Glomerular visceral epithelial cell (primary cell): ENCODE measurements around the gene AFF1.
A peak's percentile ranks its signal among the peaks of the same experiment; 100 is the strongest.

Experiments
- DNase-seq: peaks from one replicate; pipeline ENCODE4 v3.0.0-alpha.2; 2016; ENCODE audit errors: extremely low spot score

AFF1 gene

DNA sequence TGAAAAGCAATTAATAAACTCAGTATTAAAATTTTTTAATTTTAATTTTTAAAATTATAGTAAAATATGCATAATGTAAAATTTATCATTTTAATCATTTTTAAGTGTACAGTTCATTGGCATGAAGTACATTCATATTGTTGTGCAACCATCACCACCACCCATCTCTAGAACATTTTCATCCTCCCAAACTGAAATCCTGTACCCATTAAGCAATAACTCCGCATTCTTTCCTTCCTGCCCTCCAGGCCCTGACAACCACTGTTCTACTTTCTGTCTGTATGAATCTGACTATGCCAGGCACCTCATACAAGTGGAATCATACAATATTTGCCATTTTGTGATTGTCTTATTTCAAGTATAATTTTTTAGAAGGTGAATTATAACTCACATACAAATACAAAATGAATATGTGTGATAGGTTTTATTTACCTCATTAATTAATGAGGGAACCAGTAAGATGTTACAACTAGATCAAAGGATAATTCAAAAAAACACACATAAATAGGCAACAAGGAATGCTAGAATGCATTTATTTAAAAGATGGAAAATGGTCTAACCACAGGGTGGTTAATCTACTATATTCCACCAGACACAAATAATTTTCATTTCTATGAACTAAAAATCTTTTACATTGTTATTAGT is 13.1 kb upstream of the AFF1 start:
- no peak for DNase-seq

DNA sequence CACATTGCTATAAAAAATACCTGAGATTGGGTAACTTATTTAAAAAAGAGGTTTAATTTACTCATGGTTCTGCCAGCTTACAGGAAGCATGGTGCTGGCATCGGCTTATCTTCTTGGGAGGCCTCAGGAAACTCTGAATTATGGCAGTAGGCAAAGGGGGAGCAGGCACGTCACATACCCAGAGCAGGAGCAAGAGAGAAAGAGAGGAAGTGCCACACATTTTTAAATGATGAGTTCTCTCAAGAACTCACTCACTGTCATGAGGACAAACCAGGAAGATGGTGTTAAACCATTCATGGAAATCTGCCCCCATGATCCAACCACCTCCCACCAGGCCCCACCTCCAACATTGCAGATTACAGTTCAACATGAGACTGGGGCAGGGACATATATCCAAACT is 10.0 kb upstream of the AFF1 start:
- peak; percentile 77 for DNase-seq

DNA sequence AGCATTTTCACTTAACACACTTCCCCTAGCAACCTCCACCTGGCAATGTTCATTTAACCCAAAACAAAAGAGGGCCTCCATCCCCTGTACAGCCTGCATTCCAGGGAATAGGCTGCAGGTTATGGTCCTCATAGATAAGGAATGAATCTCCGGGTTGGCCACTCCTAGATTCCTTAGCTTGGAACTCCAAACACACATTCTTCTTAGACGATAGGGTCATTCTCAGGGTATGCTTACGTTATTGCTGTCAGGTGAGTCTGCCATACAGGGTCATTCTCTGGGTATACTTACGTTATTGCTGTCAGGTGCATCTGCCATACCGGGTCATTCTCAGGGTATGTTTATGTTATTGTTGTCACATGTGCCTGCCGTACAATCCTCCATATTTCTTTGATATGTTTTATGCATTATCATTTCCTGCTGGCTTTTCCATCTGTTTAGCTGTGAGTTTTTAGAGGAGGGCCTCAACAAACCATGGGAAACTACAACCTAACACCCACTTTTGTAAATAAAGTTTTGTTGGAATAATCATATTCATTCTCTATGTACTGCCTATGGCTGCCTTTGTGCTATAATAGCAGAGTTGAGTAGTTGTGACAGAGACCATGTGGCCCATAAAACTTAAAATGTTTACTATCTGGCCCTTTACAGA is 8.2 kb upstream of the AFF1 start:
- DNase-seq: no peak

DNA sequence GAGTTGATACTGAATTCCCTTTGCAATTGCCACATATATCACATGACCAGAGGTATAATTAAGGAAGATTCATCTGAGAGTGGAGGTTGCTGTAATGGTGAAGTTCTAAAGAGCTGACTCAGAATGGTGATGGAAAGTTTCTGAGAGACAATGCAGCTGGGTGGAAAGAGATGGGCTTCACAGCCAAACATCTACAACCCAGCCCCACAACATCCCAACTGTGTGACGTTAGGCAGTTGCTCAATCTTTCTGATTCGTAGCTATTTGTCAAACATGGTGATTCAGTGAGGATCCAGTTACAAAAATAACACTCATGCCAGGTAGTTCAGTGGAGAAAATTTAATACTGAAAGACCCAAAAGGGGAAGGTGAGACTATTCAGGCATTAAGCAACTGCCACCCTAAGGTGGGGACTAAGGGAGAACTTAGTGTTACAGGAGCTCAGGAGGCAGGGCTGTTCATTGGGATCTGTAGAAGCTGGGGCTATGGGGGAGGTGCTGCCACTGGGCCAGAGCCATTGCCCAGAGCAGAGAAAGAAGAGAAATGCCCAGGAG is 6.9 kb upstream of the AFF1 start:
- DNase-seq: peak; percentile 83

DNA sequence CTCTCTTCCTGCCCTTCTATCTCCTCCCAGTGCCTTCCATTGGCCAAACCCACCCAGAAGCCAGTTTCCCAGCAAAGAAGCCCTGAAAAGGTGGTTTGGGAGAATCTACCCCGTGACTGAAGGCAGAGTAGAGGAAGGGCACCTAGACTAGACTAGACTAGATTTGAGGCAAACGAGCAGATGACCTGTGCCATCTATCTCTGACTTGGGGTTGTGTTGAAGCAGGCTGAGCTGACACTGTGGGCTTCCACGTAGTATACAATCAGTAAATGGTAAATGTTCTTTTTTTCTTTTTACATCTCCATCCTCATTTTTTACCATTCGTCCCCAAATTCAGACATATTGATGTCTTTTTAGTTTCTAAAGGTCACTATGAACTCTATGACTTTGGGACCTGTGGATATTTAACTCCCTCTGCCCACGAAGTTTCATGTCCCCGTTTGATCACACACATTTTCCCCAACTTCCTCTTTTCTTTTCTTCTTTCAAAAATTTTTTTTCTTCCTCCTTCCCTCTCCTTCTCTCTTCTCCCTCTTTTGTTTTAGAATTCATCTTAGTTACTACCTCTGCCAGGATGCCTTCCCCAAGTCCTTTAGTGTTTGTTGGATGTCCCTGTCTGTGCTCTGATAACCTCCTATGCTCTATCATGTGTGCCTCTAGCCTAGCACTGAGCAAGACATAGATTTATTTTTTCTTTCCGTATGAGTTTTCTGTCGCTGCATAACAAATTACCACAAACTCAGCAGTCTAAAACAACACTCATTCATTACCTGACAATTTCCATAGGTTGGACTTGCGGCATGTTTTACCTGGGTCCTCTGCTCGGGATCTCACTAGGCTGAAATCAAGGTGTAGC is 6.2 kb upstream of the AFF1 start:
- no peak for DNase-seq

DNA sequence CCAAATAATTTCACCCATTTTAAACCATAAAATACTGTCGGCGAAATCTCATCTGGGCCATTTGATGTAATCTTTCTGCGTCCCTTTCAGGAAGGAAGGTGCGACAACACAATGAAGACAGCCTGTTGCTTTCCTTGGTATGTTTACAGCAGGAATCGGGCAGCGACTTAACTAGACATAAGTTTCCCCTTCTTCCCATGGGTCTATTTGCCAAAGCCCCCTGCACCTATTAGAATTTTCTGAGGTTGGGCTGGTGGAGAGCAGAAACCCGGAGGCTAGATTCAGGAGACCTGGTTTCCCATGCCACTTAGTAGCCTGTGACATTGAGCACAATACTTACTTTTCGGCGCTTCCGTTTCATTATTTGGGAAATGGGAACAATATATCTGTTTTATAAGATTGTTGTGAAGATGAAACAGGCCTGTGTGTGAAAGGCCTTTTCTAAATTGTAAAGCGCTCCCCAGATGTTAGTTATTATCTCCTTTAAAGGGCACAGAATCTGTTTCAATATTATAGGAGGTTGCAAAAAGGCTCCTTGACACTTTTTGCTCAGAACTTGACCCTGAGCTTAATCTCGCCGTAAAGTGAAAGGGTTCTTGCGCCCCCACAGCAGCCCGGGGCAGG is 552 bp upstream of the AFF1 start:
- no peak for DNase-seq

DNA sequence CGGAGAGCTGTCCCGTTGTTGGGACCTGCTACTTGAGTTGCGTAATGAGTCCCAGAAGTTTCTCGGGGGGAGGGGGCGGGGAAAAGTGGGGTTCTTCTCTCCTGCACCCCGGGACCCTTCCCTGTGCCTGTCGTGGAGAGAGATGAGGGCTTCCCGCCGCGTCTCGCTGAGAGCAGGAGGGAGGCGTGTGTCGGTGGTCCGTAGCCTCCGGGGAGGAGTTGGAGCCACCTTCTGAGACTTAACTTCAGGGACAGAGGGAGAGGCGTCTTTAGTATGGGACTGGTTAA is 698 bp downstream of the AFF1 start:
- DNase-seq: no peak

DNA sequence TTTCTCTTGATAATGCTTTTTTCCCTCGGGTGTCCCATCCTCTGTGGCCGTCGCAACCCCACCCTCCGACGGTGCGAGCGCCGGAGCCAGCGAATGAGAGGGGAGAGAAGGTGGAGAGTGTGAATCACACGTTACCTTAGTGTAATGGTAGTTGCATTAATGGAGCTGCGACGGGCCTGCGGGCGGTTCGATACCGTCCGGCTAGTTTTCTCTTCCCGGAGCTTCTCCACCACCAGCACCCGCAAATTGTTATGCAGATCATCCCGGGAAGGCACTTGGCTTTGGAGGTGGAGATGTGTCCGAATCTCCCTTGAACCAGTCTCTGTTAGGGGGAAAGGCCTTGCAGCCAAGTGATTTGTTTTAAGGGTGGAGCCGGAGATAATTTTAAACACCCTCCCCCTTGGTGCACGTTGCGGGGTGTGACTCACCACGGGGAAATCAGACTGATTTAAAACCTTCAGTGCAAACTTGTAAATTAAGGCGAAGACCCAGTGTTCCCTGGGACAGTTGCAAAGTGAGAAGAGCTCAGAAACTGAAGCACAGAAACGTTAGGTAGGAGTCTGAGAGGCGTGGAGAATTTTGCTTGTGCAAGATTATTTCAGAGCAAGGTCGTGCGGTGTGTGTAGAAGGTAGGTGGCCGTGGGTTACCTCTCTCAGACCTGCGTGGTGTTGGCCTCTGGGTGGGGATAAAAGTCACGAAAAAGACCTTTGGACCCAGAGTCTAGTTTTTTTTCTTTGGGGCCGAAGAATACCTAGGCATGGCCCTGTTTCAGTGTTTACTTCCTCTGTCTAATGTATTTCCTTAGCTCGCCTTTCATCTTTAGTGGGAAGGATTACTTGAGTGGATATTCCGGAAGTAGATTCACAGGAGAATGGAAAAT is 1.3 kb downstream of the AFF1 start:
- peak; percentile 86 for DNase-seq

DNA sequence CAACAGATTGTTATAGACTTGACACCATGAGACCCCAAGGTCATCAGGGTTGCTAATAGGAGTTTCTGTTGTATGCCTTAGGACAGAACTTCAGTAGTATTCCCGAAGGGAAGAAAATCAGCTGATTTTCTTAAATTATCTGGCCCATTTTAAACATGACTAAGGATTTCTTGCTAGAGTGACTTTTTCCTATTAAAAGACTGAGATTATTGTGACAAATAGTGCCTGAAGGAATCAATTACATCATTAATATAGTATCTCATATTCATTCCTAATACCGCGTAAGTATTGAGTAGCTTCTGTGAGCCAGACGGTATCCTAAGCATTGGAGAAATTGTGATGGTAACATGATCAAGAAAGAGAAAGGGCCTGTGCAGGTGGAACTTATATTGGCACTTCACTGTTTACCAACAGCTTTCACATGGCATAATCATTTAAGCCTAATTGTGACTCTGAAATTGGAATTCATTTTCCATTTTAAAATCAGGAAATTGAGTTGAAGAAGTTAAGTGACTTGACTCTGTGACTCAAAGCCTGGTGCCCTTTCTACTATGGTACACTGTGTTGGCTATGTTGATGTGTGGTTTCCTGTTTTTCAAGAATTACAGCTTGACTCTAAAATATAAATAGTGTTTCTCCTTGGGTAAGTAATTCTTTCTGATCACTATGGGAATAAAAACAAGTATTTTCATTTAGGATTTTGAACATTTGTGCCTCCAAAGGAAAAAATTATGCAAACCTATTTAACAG is 4.1 kb downstream of the AFF1 start:
- DNase-seq: no peak

DNA sequence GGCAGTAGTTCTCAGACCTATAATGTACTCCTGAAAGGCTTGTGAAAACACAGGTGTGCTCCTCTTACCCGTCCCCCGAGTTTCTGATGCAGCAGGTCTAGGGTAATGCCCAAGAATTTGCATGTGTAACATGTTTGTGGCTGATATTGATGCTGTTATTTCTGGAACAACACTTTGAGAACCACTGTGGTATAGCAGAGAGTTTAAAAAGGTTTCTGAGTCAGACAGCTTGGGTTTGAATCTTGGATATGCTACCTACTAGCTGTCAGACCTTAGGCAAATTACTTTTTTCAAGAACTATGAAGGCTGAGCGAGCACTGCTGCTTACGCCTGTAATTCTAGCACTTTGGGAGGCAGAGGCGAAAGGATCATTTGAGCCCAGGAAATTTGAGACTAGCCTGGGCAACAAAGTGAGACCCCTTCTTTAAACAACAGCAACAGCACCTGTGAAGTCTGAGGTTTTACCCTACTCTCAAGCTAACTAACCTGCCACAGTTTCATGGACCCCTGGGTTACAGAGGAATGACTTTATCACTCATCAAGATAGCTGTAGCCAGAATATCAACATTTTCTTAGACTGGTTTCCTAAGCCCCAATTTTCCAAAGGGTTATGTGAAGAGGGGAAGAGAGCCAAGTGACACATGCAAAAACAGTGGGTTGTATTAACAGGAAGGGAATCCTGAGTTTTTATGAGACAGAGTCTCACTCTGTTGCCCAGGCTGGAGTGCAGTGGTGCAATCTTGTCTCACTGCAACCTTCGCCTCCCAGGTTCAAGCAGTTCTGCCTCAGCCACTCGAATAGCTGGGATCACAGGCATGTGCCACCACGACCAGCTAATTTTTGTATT is 5.1 kb downstream of the AFF1 start:
- DNase-seq: no peak

DNA sequence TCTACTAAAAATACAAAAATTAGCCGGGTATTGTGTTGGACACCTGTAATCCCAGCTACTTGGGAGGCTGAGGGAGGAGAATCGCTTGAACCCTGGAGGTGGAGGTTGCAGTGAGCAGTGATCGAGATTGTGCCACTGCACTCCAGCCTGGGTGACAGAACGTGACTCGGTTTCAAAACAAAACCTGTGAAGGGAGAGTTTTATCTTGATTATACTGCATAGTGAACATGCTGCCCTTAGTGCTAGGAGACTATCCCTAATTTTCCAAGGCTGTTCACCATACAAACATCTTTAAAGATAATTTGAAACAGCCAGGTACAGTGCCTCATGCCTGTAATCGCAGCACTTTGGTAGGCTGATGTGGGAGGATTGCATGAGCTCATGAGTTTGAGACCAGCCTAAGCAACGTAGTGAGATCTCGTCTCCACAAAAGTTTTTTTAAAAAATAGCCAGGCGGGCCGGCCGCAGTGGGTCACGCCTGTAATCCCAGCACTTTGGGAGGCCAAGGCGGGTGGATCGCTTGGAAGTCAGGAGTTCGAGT is 6.2 kb downstream of the AFF1 start:
- no peak for DNase-seq

DNA sequence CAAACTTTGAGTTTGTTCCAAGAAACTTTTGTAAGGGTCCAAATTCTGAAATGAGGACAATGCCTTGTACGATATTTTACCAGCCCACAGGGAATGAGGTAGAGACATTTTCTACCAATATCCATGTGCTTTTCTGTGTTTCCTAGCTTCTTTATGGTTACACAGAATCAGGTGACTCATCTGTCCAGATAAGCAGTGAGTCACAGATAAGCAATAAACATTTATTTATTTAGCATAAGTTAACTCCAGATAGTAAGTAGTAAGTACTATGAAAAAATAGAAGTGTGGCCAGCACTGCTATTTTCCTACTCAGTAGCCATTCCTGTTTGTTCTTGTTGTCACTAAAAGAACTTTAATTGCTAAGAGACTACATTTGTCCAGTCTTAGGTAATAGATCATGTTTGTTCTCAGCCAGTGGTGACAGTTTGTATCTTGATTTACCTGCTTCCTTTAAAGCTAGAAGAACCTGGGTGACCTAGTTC is 7.4 kb downstream of the AFF1 start:
- DNase-seq: no peak

DNA sequence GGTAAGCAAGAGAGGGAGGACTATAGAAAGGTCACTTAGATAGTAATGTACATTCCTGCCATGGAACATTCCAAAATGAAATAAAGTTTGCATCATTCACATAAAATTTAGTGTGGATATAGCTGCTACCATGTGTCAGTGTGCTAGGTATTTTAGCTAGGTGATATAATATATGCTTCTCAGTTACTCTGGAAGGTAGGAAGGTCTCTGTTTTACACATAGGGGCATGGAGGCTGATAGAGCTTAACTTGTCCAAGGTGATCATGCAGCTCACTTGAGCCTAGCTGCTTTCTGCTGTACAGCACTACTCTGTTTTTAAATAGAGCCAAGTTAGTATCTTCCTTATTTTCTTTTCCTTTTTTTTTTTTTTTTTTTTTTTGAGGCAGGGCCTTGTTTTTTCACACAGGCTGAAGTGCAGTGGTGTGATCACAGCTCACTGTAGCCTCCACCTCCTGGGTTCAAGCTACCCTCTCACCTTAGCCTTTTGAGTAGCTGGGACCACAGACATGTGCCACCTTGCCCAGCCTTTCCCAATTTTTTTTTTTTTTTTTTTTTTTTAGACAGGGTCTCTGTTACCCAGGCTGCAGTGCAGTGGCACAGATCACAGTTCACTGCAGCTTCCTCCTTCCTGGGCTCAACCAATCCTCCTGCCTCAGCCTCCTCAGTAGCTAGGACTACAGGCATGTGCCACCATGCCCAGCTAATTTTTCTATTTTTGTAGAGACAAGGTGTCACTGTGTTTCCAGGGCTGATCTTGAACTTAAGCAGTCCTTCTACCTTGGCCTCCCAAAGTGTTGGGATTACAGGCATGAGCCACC is 10.4 kb downstream of the AFF1 start:
- DNase-seq: no peak

DNA sequence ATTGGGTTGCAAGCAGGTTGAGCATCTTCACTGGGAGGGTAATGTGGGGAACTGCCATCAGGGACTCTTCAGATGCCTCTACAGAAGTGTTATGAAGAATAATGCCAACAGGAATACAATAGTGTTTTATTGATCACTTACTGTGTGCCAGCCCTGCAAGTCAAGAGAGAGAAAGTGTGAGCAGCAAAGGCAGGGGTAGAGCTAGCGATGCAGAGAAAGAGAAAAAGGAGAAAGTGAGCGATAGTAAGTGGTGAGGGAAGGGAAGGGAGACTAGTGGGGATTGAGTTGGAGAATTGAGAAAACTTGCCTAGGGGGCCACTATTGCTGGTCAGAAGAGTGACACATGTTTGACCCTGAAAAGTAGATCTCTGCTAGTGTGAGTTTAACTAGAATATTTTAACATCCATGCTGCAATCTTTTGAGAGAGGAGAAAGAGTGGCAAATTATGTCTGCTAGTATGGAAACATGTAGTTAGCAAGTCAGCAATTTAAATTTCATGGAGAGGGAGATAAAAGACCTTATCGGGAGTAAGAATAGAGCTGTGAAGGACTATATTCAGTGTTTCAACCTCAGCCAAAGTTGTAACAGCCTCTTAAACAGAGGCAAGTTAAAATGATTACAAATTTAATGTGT is 12.2 kb downstream of the AFF1 start:
- no peak for DNase-seq

DNA sequence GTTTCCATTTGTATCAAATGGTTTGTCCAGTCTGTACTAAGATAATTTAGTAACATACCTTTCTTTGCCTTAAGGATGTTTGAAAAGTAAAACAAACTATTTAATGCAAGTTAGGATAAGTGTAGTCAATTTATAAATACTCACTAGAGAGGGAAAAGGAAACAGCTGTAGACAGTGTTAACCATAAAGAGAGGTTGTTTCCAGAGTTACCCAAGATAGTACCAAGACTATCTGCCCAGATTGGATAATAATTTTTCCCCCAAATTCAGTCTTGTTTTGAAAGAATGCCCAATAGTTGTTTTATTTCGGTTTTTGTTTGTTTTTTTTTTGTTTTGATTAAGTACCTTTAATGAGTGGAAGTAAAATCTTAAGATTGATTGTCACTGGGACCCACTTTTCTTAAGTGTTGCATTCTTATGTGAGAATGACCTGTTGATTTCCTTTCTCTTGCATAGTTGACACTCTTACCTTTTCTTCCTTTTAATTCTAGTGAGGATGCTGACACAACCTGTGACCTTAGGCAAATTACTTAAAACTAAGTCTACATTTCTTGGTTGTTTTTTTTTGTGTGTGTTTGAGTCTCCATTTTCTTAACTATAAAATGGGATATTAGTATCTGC is 12.8 kb downstream of the AFF1 start:
- DNase-seq: no peak

DNA sequence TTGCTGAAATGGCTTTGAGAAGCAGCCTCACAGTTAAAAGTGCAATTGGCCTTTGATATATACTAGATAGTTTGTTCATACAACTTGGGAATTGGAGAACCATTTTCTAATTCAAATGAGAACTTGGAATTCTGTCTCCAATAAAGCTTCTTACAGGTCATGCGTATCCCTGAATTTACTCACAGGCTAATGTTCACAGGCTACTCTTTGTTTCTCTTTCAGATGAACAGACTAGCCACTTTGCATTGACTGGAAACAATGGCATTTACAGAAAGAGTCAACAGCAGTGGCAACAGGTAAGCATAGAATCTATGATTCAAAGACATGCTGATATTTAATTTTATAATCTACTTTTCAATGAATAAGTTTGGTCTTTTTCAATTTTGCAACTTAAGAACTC is 13.5 kb downstream of the AFF1 start:
- no peak for DNase-seq

DNA sequence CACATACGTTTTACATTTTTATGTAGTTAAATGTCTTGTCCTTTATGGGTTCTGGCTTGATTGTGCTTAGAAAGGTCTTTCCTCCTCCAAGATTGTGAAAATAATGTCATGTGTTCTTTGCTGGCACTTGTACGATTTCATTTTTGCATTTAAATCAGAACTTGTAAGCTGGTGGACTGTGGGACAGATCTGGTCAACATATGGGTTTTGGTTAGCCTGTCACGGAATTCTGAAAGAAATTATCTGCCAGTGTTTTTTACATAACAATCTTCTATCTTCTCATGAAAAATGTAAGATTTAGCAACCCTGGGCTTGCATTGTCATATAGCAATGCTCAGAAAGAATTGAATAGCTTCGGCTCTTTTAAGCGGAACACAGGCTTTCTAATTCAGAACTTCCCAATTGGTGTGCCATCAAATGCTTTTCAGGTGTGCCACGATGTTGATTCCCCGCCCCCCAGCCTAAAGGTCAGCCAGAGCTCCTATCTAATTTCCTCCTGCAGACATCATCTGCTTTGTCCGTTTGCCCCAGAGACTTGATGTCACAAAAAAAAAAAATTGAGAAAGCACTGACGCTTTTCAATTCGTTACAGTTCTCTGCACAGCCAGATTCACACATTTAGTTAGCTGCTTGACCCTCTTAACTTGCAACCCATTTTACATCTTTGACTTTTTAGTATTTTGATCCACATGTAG is 16.2 kb downstream of the AFF1 start:
- DNase-seq: no peak
